OCI-LY1 (cell line): ENCODE measurements around the gene ADAMTSL3.

Source experiments
- EZH2 ChIP-seq: fragments of 200-600 bp; sonication (generic), shearing (Covaris generic); IDR thresholded peaks from 2 replicates; pipeline ENCODE4 v1.8.0; 2017; ENCODE audit warnings: borderline replicate concordance, mixed run types, mild to moderate bottlenecking, antibody characterized with exemption, low read length, moderate library complexity, mixed read lengths
- TF ChIP-seq, protein P1 (sequence below): fragments of 200-600 bp; sonication (generic), shearing (Covaris generic); IDR thresholded peaks from 2 replicates; pipeline ENCODE4 v1.5.1; 2017; ENCODE audit warnings: mild to moderate bottlenecking, antibody characterized with exemption, low read length, moderate library complexity, mixed read lengths

DNA sequence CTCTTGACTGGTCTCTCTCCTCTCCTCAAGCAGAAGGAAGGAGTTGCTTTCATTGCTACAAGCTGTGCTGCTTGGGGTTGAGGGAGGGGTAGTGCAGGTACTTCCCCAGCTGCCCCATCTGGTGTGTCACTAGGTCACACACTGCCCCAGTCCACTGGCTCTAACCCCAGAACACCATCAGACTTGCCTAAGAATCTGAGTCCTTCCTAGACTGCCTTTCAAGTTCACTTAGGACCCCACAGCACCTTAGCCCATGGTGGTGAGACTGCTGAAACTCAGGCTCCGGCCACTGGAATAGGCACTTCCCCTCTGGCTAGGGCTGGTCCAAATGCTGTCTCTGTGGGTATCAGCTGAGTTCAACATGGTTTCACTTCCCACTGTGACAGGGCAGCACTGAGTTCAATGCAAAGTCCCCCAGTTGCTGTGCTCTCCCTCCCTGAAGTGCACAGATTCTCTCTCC is 301.9 kb downstream of the ADAMTSL3 start:
- TF ChIP-seq, protein P1, sequence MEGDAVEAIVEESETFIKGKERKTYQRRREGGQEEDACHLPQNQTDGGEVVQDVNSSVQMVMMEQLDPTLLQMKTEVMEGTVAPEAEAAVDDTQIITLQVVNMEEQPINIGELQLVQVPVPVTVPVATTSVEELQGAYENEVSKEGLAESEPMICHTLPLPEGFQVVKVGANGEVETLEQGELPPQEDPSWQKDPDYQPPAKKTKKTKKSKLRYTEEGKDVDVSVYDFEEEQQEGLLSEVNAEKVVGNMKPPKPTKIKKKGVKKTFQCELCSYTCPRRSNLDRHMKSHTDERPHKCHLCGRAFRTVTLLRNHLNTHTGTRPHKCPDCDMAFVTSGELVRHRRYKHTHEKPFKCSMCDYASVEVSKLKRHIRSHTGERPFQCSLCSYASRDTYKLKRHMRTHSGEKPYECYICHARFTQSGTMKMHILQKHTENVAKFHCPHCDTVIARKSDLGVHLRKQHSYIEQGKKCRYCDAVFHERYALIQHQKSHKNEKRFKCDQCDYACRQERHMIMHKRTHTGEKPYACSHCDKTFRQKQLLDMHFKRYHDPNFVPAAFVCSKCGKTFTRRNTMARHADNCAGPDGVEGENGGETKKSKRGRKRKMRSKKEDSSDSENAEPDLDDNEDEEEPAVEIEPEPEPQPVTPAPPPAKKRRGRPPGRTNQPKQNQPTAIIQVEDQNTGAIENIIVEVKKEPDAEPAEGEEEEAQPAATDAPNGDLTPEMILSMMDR, result no peak
- TF ChIP-seq EZH2, result no peak
